Jurkat, Clone E6-1 (cell line): ENCODE measurements around the gene NPC1.
"Not testable (repeated sequence)": the region's sequence is repeated elsewhere in the genome, so short reads cannot be mapped to it uniquely, and the experiment has no call there.

Source experiments
- DNase-seq: peaks from one replicate; pipeline ENCODE4 v3.0.0-alpha.2; 2011; ENCODE audit warnings: low read depth, low spot score
- H3K4me3 ChIP-seq: 2 replicates; pipeline ENCODE4 v1.5.1; 2011; ENCODE audit warnings: mild to moderate bottlenecking, low read length, control low read depth, moderate library complexity

Gene NPC1

GRCh38 chr18:23503963-23504344 is 82.4 kb downstream of the NPC1 start:
- DNase-seq = no peak
- peak overlapping the region; percentile 78 for H3K4me3 ChIP-seq

- peak; percentile 84 for DNase-seq
- peak within 1 kb of the TSS; percentile 78 for H3K4me3 ChIP-seq
These were observed 83.0 kb downstream of the NPC1 start, which contains the start of gene RMC1 for GRCh38 chr18:23503038-23503962. RMC1 (plus strand) TSS chr18:23503511; CDS start chr18:23503619, 108 bp downstream.

GRCh38 chr18:23502516-23503037 is 83.7 kb downstream of the NPC1 start:
- H3K4me3 ChIP-seq = peak overlapping the region; percentile 73

GRCh38 chr18:23501626-23502025 is 84.7 kb downstream of the NPC1 start:
- DNase-seq = no peak
- no peak overlapping the region for H3K4me3 ChIP-seq

More at GRCh38 chr18:23502516-23503037, 83.7 kb downstream of the NPC1 start:
- no peak for DNase-seq

- H3K4me3 ChIP-seq = no peak overlapping the region
- DNase-seq = no peak
These were observed 87.0 kb downstream of the NPC1 start for GRCh38 chr18:23499291-23499781.

- peak; percentile 67 for DNase-seq
- H3K4me3 ChIP-seq = no peak overlapping the region
These were observed 87.4 kb downstream of the NPC1 start for GRCh38 chr18:23498877-23499276.

GRCh38 chr18:23498117-23498516 is 88.2 kb downstream of the NPC1 start:
- no peak for DNase-seq
- H3K4me3 ChIP-seq = no peak overlapping the region

GRCh38 chr18:23495723-23496440 is 90.4 kb downstream of the NPC1 start:
- no peak for DNase-seq
- no peak overlapping the region for H3K4me3 ChIP-seq

- DNase-seq = no peak
- no peak overlapping the region for H3K4me3 ChIP-seq
These were observed 91.3 kb downstream of the NPC1 start for GRCh38 chr18:23494992-23495391.

- DNase-seq = no peak
These were observed 92.7 kb downstream of the NPC1 start for GRCh38 chr18:23493654-23494053.

GRCh38 chr18:23489586-23489985 is 96.7 kb downstream of the NPC1 start:
- H3K4me3 ChIP-seq, DNase-seq: not testable (repeated sequence)

More at GRCh38 chr18:23493654-23494053, 92.7 kb downstream of the NPC1 start:
- no peak overlapping the region for H3K4me3 ChIP-seq

- no peak for DNase-seq
- H3K4me3 ChIP-seq = no peak overlapping the region
These were observed 98.4 kb downstream of the NPC1 start for GRCh38 chr18:23487738-23488570.

GRCh38 chr18:23485386-23485785 is 100.9 kb downstream of the NPC1 start:
- H3K4me3 ChIP-seq = no peak overlapping the region
- no peak for DNase-seq

- no peak for DNase-seq
- H3K4me3 ChIP-seq = no peak overlapping the region
These were observed 101.6 kb downstream of the NPC1 start for GRCh38 chr18:23484561-23485182.
